GM12878 (cell line): Measurements from ENCODE around the gene NECTIN2. TPM values are rescaled to one million over a fixed set of nuclear protein-coding genes. Genes with fewer than 3 reads are reported as not detected.

Experiments
- ATAC-seq: fragments of 200-7000 bp; cut with Tn5 transposase; 3 replicates; pipeline ENCODE4 v1.9.1; 2020; ENCODE audit warnings: mild to moderate bottlenecking, moderate library complexity
- BruUV-seq: library from RNA; stranded (reverse); fragments of 400-500 nt; replicated peaks from 2 replicates; lab custom pipeline; 2021; lab: Mats Ljungman, UMichigan
- CTCF ChIA-PET: fragments of 300-600 bp; sonication (Branson Sonifier 250); formaldehyde crosslinking; extraction: SDS; loops from one replicate; lab custom pipeline; 2021; ENCODE audit warnings: inconsistent platforms; lab: Yijun Ruan, JAX
- POLR2A ChIA-PET: fragments of 350-600 bp; formaldehyde crosslinking; extraction: SDS; loops from one replicate; lab custom pipeline; 2021; ENCODE audit warnings: inconsistent platforms; lab: Charles Lee
- RAD21 ChIA-PET: fragments of 300-600 bp; sonication (Branson Sonifier 250); formaldehyde crosslinking; loops from one replicate; lab custom pipeline; 2023; ENCODE audit warnings: antibody characterized with exemption; ENCODE audit not compliant: unreplicated experiment; lab: Charles Lee
- SMC1A ChIA-PET: fragments of 300-600 bp; sonication (Branson Sonifier 250); formaldehyde crosslinking; loops from one replicate; lab custom pipeline; 2023; ENCODE audit not compliant: unreplicated experiment, uncharacterized antibody; lab: Charles Lee
- DNase-seq: peaks from one replicate; pipeline ENCODE4 v3.0.0-alpha.2; 2011; ENCODE audit warnings: low read depth, low spot score
- FAIRE-seq: peaks from 3 replicates; lab custom pipeline; 2011; peaks lifted over from hg19 to GRCh38; lab: Jason Lieb, UNC
- H2AFZ ChIP-seq: 2 replicates; pipeline ENCODE4 v1.6.0; 2011; ENCODE audit warnings: low read depth, low read length, control low read depth; ENCODE audit not compliant: control insufficient read depth
- H3K27ac ChIP-seq: 2 replicates; pipeline ENCODE4 v1.5.1; 2011; ENCODE audit warnings: control low read depth; ENCODE audit not compliant: control insufficient read depth, insufficient read depth
- H3K27me3 ChIP-seq, 2 experiments: replicated peaks in 1 of 2; 2 replicates each; pipeline versions ENCODE4 v1.6.0 to v1.6.1; 2011; ENCODE audit warnings: low read length in 1 of 2; ENCODE audit not compliant: control insufficient read depth in 2 of 2, insufficient read depth in 2 of 2
- H3K36me3 ChIP-seq, 2 experiments: 2 replicates each; pipeline ENCODE4 v1.5.1; 2011; ENCODE audit warnings: low read length in 1 of 2; ENCODE audit not compliant: control insufficient read depth in 2 of 2, insufficient read depth in 2 of 2
- H3K4me1 ChIP-seq: 2 replicates; pipeline ENCODE4 v1.6.1; 2011; ENCODE audit warnings: mild to moderate bottlenecking, low read length, moderate library complexity, mixed read lengths; ENCODE audit not compliant: control insufficient read depth, insufficient read depth
- H3K4me2 ChIP-seq: 2 replicates; pipeline ENCODE4 v1.6.0; 2011; ENCODE audit warnings: control low read depth; ENCODE audit not compliant: control insufficient read depth, insufficient read depth
- H3K4me3 ChIP-seq: fragments of 200-600 bp; sonication (generic); 2 replicates; pipeline ENCODE4 v1.5.1; 2016
- H3K79me2 ChIP-seq: 2 replicates; pipeline ENCODE4 v1.6.0; 2011; ENCODE audit warnings: low read length; ENCODE audit not compliant: control insufficient read depth, insufficient read depth
- H3K9ac ChIP-seq: 2 replicates; pipeline ENCODE4 v1.8.0; 2011; ENCODE audit warnings: low read length, control low read depth, mixed read lengths; ENCODE audit not compliant: control insufficient read depth, insufficient read depth
- H3K9me3 ChIP-seq: replicated peaks from 3 replicates; pipeline ENCODE4 v1.5.1; 2011; ENCODE audit warnings: mild to moderate bottlenecking, low read length; ENCODE audit not compliant: control insufficient read depth, insufficient read depth
- H4K20me1 ChIP-seq: 2 replicates; pipeline ENCODE4 v1.6.0; 2011; ENCODE audit not compliant: control insufficient read depth, insufficient read depth
- CREM ChIP-seq: IDR thresholded peaks from 2 replicates; pipeline ENCODE4 v1.6.1; 2014; ENCODE audit warnings: antibody characterized with exemption, low read depth
- EZH2 ChIP-seq: IDR thresholded peaks from 2 replicates; pipeline ENCODE4 v1.6.1; 2012; ENCODE audit warnings: low read depth, mild to moderate bottlenecking, control low read depth, inconsistent platforms, low read length, borderline replicate concordance; ENCODE audit not compliant: control insufficient read depth
- SUZ12 ChIP-seq: fragments of 200-600 bp; sonication (generic); IDR thresholded peaks from one replicate; pipeline ENCODE4 v1.6.1; 2018; ENCODE audit warnings: antibody characterized with exemption, mild to moderate bottlenecking; ENCODE audit not compliant: unreplicated experiment
- TCF3 ChIP-seq: IDR thresholded peaks from 2 replicates; pipeline ENCODE4 v1.6.1; 2012; ENCODE audit warnings: low read depth, mild to moderate bottlenecking, low read length, borderline replicate concordance; ENCODE audit not compliant: insufficient read depth
- WGBS: methylation state at CpG from one replicate; pipeline ENCODE4 v1.1.6; 2016; ENCODE audit warnings: low lambda C conversion rate; ENCODE audit not compliant: insufficient replicate concordance, insufficient coverage; ENCODE audit errors: missing lambda C conversion rate; 5-methylcytosine and 5-hydroxymethylcytosine counted together
- in situ Hi-C: fragments of 300-500 bp; cut with MboI; formaldehyde crosslinking; loops from 9 replicates; pipeline ENCODE4 v1.14.3; 2018; ENCODE audit warnings: mixed read lengths
- intact Hi-C: fragments of 100-400 bp; cut with micrococcal nuclease; formaldehyde crosslinking; loops from one replicate; pipeline ENCODE4 v1.14.2; 2022; ENCODE audit not compliant: unreplicated experiment
- polyA plus RNA-seq, 11 experiments: library from polyadenylated mRNA; depleted of rRNA in 4 of 11; unstranded in 6 of 11; stranded (reverse) in 5 of 11; fragments of >200 nt; fragmentation: Nextera tagmentation in 4 of 11; fragmentation: Illumina TruSeq in 1 of 11; extraction: Ambion mirVana in 4 of 11; extraction: Trizol in 1 of 11; gene quantifications; 1 replicate in 1 of 11; 2 replicates in 10 of 11; pipeline versions ENCODE4 v1.2.1 to v1.2.3, GENCODE V29; 2011 to 2016; ENCODE audit warnings: inconsistent platforms in 2 of 11, missing spikeins in 2 of 11, low read depth in 1 of 11
- total RNA-seq, 4 experiments: library from RNA; depleted of rRNA in 3 of 4; stranded (reverse); fragments of >200 nt in 3 of 4; fragmentation: Illumina TruSeq in 1 of 4; extraction: Trizol in 1 of 4; gene quantifications; 2 replicates each; pipeline versions ENCODE4 v1.2.1 to v1.2.3, GENCODE V29; 2013 to 2021

Gene NECTIN2
- total and polyA plus RNA-seq, 10 of the 15 experiments (the other 5 are each of a cell fraction or from before 2014, with no cell fraction given) = 0.05 to 0.36 (median 0.26) TPM; not detected in 5

DNA sequence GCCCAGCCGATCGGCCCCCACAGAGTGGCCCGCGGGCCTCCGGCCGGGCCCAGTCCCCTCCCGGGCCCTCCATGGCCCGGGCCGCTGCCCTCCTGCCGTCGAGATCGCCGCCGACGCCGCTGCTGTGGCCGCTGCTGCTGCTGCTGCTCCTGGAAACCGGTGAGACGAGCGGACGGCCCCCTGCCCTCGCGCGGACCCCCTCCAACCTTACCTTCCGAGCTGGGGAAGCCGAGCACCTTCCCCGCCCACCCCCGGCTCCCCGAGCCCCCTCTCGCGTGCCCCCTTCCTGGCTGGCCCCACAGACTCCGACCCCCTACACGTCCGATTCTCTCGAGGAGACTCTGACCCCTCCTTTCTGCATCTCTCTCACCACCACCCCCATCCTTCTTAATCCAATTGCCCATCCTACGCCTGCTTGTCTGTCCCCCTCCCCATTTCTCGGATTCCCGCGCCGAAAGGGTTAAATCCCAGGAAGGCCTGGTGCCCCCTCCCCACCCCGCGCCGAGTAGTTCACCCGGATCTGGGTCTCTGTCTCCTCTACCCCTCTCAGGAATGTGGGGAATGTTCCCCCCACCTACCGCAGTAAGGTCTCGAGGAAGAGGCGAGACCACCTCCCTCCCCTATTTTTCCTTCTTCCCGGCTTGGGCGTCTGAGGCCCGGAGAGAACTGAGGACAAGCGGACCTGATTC is 502 bp downstream of the NECTIN2 start:
- peak overlapping the region; percentile 50; the same call in 1 of the 2 replicates for H3K4me3 ChIP-seq
- BruUV-seq = no TSS peak
- DNase-seq (no peak), ATAC-seq (no peak), FAIRE-seq (no peak)
- intact Hi-C loops = loop anchor here (5.0 to 10.0 kb wide), 2 partner anchors 46 to 192 kb away; partner anchors contain the start of gene TOMM40
- peak overlapping the region; percentile 99; the same call in 1 of the 2 replicates for H3K4me2 ChIP-seq
- peak overlapping the region; percentile 58; the same call in 1 of the 2 replicates for H2AFZ ChIP-seq
- CTCF ChIA-PET = interaction anchor here (1.1 to 1.3 kb wide), 4 partner anchors 16 to 192 kb away, joined by 9 to 17 read pairs (median 10); no protein-coding TSS in a partner anchor
- POLR2A ChIA-PET = no interaction called here
- no peaks in the 10 kb centered on the region for H4K20me1 ChIP-seq
- H3K9me3 ChIP-seq = no peaks in the 10 kb centered on the region
- 15% methylated on average over 29 of the region's 51 CpGs for WGBS
- H3K4me1 ChIP-seq = peaks cover 8% of the 10 kb centered on the region
- no peak overlapping the region; the same call in 1 of the 2 replicates for H3K9ac ChIP-seq
- peaks cover 9 to 11% of the 10 kb centered on the region in 2 experiments for H3K27me3 ChIP-seq
- SMC1A ChIA-PET = interaction anchor here (1.4 kb wide), 1 partner anchor 75 kb away, joined by 5 read pairs; no protein-coding TSS in a partner anchor
- no peaks in the 10 kb centered on the region for H3K36me3 ChIP-seq
- TF ChIP-seq CREM (no peak), SUZ12 (peak; percentile 7)
- TF ChIP-seq, all 136 proteins: peak for 1
- Histone ChIP-seq H3K79me2 (no peaks in the 10 kb centered on the region), H3K27ac (no peak overlapping the region)
- in situ Hi-C loops = no loop called here
- RAD21 ChIA-PET = interaction anchor here (0.5 to 1.4 kb wide), 4 partner anchors 50 to 192 kb away, joined by 3 to 5 read pairs (median 4); no protein-coding TSS in a partner anchor

DNA sequence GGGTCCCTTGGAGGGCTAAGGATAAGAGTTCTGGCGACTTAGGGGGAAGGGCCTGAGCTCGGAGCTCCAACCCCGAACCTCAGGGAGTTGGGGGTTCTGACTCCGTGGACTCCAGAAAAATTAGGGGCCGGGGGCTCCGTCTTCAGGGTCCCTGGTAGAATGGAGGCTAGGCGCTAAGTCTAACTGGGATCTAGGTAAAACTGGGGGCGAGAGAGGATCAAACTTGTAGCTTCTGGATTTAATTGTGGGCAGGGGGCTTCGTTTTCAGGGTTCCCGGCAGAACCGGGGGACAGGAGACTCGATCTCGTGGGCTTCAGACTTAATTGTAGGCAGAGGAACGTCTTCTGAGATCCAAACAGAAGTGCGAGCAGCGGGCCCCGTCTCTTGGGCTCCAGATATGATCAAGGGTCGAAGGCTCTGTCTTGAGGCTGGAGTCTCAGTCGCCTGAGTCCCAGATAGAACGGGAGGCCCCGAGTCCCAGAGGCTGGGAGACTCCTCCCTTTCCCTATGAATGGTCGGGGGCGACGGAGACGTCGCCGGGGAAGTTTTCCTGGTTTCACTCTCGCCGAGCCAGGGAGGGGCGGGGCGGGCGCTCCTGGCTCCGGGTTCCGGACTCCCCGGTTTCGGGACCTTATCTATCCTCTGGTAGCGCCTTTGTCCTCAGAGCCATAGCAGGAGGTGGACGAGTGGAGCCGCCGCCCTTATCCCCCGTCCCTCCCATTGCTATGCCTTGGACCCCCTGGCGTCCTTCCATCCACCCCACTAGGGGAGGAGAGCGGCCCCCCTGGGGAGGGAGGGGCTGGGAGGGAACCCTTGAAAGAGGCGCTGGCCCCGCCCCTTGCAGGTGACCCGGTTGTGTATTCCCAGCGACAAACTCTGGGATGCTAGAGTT is 1.3 kb downstream of the NECTIN2 start:
- peaks cover 8% of the 10 kb centered on the region for H3K4me1 ChIP-seq
- H4K20me1 ChIP-seq = no peaks in the 10 kb centered on the region
- H3K27me3 ChIP-seq = peaks cover 9 to 11% of the 10 kb centered on the region in 2 experiments
- POLR2A ChIA-PET = no interaction called here
- no peaks in the 10 kb centered on the region for H3K36me3 ChIP-seq
- no peak overlapping the region for H3K27ac ChIP-seq
- in situ Hi-C loops = no loop called here
- RAD21 ChIA-PET = no interaction called here
- no peak overlapping the region for H3K4me2 ChIP-seq
- DNase-seq = no peak
- no peak overlapping the region for H3K9ac ChIP-seq
- no peak for FAIRE-seq
- H3K79me2 ChIP-seq = no peaks in the 10 kb centered on the region
- 8% methylated on average over 38 of the region's 47 CpGs for WGBS
- 0 out of 2 replicates have a peak overlapping the region, but pooled peaks have one; percentile 11 for H3K4me3 ChIP-seq
- CTCF ChIA-PET = interaction anchor here (0.6 kb wide), 1 partner anchor 17 kb away, joined by 3 read pairs; no protein-coding TSS in a partner anchor
- no peak overlapping the region for H2AFZ ChIP-seq
- intact Hi-C loops = loop anchor here (5.0 to 10.0 kb wide), 2 partner anchors 45 to 193 kb away; partner anchors contain the start of gene TOMM40
- no TSS peak for BruUV-seq
- ATAC-seq = no peak
- 0 out of 2 replicates have a peak, but pooled peaks have one; percentile 30 for TF ChIP-seq EZH2
- TF ChIP-seq TCF3 = no peak
- SMC1A ChIA-PET = interaction anchor here (1.4 kb wide), 1 partner anchor 76 kb away, joined by 5 read pairs; no protein-coding TSS in a partner anchor
- H3K9me3 ChIP-seq = no peaks in the 10 kb centered on the region
